ENCODE results near the gene ARHGEF40.

Gene ARHGEF40

DNA sequence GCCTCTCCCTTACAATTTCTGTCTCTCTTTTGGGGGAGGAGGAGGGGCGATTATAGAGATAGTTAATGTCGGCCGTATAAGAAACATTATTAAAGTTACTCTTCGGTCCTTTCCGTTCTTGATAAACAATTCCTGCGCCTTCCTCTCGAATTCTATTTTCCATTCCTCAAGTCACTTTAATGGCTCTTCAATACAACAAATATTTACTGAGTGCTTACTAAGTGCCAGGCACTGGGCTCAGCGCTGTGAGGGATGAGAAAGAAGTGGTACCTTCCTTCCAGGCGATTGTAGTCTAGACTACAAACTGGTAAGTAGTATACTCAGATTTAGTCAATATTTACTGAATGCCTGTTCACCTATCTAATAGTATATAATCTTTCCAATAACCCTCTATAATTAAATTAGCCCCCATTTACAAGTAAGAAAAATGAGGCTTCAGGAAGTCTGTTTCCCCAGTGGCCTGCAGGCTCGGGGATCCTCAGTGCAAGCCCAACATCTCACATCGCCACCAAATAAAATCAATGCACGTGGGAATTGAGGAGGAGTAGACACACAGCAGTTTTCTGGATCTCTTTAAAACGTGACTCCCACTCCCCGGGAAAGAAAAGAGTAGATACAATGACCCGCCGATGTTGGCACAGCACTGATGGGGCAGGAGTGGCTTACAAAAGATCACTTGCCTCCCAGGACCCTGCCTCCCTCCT lies 28.9 kb downstream of the ARHGEF40 start:
- no peak for DNase-seq

DNA sequence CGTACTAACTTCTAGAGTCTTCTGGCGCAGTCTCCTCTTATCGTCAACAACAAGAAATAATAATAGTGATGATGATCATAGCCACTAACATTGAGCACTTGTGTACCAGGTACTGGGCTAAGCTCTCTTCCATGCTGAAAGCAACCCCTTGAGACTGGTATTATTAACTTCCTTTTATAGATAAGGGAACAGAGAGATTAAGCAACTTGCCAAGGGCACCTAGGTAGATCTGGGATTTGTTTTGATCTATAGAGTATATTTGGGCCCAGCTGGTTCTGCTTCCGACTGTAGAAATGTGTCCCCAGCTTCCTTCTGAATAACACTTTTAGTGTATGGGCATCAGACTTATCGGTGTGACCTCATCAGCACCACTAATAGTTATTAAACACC lies 29.5 kb downstream of the ARHGEF40 start:
- no peak for DNase-seq

DNA sequence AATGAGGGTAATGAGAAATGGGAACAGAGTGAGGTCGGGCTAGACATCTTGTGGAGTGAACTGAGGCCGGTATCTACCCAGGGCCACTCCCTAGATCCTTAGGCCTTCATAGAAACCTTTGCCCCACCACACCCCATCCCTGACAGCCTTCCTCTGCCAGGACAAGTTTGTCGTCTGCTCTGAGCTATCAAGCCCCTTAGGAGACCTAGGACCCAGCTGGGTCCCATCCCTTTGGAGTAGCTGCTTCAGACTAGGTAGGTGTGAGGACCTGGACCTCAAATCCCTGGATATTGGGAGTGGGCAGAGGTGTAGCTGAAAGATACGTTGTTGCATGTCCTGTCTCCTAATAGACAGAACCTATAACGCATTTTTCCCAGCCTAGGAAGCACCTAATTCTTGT lies 30.8 kb downstream of the ARHGEF40 start, which contains the start of gene TMEM253:
Gene TMEM253, plus strand, starts transcription at position 136 of the 400 bp plus-strand sequence. CDS start 278 bp downstream, outside the sequence.
- no peak for DNase-seq

DNA sequence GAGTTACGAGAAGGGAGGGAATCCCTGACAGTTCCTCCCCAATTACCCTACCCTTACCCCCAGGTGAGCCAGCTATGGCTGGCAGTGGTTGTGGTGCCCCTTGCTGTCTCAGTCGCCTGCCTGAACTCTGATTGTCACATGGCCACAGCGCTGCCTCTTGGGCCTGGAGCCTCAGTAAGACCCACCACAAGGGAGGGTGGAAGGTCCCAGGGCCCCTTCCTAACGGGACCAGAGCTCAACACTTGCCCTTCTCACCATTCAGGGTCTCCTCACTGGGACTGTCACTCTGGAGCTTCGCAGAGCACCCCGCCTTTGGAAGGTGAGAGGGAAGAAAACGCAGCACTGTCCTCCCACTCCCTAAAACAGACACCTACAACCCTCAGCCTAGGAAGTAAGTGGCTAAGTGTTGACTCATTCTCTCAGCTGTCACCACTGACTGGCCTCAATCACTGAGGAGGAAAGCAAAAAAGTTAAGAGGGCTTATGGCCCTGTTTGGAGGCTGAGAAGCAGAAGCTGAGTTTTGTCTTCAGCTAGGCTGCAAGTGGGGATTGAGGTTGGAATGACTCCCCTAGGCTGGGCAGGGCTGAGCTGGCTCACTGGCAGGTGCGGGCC lies 31.8 kb downstream of the ARHGEF40 start:
- DNase-seq, result no peak

DNA sequence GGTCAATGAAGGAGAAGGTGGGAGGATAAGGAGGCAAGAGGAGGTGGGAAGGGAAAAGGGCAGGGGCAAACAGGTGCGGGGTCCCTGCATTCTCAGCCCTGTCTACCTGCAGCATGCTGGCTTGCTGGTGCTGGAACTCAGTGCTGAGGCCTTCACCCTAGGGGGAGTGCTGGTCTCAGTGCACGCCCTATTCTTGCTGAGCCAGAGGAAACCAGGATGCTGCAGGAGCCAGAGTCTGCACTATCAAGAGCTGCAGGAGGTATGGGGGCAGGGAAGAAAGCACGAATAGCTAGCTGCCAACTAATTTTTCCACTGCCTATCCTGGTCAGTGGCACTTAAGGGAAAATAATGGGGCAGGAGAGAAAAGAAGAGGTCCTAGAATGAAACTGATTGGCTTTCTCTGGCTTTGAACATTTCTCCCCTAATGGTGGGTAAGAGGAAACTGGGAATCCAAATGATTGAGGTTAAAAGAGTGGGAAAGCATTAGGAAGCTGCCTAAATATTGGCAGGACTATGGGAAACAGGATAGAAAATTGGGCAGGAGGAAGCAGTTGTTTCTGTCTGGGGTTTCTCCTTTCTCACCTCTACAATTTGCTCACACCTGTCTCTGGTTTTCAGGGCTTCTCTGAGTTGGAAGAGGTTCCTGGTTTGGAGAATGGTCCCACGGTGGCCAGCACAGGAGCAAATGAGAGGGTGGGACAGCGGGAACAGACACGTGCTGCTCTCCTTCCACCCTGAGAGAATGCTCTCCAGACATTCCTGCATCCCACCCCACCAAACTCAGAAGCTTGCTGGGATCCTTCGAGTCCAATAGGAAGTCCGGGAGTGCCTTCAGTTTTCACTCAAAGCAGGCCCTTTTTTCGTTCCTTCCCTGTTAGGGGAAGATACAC lies 32.7 kb downstream of the ARHGEF40 start:
- no peak for DNase-seq

DNA sequence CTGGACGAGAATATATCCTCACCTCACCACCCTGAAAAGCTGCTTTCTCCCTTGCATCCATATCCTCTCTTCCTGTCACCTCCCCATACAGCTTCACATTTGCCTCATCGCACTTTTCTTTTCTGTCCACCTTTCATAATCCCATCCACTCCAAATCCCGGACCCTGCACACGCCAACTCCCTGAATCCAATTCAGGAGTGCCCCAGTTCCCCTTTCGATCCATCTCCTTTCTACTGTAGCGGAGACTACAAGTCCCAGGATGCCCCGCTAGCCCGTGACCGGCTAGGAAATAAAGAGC lies 33.3 kb downstream of the ARHGEF40 start:
- DNase-seq, result no peak

DNA sequence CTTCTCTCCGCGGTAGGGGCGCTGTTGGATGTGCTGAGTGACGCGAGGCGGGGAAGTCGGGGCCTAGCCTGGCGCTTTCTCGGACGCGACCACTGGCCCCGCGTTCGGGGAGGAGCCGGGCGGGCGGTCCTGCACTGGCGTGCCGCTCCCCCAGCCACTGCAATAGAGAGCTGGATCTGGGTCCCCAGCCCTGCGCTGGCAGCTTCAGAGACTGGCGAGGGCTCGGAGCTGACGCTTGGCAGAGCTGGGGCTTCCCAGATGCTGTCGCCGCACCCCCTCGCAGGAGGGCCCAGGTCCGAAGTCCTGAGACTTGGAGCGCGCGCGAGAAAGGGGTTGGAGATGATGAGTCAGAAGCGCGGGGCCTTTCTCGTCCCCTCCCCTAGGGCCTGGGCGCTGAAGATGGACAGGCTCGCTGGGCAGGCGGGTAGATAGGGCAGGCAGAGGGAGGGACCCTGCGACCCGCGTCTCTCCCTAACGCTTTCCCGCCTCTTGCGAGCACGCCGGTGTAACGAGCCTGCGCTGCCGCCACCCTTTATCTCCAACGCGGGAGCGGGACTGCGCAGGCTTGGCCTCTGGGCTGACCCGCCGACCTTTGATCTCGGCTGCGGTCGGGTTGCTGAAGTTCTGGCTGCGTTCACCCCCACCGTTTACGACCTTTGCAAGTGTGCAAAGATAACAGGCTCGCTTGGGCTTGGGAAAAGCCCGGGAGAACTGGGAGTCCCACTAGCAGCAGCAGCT lies 33.8 kb downstream of the ARHGEF40 start:
- peak; percentile 91 for DNase-seq

DNA sequence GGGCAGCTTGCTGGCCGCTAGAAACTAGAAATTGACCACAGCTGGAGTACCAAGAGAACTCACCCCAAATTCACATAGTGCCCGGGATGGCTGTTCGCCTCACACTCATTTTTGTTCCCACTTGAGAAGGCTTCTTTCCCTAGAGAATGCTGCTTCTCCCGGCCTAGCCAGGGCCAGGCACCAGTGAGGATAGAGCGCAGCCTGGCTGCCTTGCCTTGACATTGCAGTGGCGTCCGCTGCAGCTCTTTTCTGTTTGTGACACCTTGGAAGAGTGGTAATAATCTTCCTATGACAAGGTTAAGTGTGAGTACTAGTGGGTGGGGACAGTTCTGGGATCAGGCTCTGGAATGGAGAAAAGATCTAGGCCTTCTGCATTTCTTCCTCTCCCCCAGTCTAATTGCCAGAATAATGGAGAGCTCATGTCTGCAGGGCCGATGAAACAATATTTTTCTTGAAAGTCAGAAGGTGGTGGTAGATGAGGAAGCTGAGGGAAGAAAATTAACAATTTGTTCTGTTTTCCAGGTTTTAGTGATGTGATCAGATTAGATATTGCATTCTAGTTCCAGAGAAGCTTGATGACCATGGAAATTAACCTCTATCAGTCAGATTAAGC lies 34.5 kb downstream of the ARHGEF40 start:
- peak; percentile 83 for DNase-seq

DNA sequence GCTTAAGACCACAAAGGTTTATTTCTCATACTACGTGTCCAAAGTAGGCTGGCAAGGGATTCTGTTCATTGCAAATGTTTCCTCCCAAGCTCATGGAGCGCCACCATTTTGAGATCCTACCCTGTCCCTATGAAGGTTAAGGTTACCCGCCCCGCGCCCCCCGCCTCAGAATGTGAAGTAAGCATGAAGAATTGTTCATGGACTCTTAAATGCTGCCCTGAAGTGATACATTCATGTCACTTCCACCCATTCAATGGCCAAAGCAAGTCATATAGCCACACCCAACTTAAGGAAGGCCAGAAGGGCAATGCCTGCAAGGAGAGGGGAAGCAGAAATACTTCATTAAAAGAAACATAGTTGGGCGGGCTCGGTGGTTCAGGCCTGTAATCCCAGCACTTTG lies 35.0 kb downstream of the ARHGEF40 start:
- no peak for DNase-seq

DNA sequence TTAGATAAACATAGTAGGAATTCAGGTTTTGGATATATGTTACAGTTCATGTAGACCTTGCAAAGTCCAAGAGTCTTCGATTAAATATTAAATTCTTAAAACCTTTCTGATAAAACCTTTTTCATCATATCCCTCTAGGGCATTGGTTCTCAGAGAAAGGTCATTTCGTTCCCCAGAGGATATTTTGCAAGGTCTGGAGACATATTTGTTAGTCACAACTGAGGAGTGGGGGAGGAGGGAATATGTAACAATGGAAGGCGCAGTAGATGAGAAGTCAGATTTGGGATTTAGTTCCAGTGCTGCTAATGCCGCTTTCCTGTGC lies 36.0 kb downstream of the ARHGEF40 start:
- DNase-seq, result no peak

DNA sequence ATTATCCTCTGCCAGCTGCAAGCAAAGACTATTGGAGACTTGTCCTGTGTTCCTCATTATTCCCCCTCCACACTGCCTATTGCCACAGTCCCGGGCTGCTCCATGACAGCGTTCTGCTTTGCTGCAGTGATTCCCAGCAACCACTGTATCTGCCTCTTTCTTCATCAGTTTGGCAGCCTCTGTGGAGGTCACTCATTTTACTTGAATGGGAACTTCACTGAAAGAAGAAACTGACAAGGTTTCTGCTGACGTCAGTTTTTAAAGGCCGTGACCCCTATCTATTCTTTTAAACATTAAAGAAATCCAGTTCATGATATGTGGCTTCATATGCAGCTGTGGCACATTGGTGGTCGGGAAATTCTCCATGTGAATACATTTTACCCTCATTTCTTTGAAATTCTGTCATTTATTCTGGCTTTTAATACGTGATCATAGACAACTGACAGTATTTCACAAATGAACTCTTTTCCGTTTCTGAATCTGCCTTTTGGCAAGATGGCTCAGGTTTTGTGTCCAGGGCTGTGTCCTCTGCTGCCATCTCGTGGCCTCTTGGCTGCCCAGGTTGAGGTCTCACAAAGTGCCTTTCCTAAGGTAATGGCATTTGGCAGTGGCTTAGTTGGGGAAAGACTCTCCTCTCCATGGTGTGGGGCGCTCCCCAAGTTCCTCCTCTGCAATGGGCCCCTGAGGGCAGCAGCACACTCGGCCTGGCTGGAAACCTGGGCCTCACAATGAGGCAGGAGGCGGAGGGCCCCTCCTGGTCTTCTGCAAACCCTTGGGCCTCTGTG lies 36.6 kb downstream of the ARHGEF40 start:
- DNase-seq, result peak; percentile 55

DNA sequence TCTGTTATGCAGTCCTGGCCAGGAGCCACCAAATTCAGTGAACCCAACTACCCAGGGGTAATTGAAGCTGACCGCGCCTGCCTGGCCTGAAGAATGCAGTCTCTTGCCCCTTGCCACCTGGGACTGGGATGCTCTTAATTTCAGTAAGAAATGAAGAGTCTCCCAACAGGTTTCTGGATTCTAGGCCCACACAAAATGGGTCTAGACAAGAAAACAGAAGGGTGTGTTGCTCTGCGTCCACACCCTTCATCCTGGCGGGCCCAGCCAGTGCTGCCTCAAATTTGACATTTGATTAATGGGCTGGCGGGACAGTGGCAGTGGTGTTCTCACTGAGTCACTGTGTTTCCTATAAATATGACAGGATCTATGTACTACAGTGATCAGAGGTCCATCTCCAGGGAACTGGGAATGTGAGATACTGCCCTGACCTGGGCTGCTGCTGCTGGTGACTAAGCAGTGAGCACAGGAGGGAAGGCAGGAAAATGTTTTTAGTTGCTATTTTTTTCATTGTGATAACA lies 37.2 kb downstream of the ARHGEF40 start:
- no peak for DNase-seq

DNA sequence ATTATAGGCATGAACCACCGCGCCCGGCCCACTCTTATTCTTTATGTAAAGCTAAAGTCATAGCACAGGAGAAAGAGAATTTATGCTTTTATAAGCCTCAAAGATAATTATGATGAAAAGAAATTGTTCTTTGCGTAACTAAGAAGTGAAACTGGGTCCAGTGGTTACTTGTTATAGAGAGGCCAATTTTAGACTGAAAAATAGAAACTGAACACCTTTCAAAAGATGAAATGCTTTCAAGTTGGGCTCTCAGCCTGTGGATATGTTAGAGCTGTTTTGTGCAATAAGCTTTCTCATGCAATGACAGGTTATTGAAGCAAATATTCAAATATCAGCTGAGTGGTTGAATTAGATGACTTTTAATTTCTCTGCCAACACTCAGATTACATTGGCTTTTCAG lies 38.7 kb downstream of the ARHGEF40 start:
- no peak for DNase-seq

DNA sequence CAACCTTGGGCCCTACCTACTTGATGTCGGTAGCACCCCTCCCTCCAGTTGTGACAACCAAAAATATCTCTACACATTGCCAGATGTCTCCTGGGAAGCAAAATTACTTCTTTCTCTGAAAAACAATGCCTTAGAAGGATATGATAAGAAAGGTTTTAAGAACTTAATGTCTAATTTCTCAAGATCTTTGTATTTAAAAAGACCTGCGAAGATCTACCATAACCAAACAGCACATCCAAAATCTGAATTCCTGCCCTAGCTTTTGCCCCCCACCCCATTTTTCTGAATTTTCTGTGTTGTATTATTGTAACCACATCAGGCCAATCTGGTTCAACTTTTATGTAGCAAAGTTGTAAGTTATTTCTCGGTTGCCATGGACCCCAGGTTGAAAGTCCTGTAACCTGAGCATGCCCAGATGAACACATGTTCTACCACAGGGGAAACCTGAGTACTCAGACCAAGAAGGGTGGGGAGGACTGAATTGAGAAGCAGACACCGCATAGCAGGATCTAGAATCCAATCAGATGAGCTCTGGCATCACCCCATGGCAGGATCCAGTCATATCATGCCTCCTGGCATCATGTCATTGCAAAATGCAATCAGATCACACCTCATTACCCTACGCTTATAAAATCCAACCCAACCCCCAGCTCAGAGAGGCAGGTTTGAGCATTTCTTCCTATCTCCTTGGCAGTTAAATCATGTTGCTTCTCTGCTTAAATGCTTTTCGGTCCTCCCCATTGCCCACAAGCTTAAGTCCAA lies 39.5 kb downstream of the ARHGEF40 start:
- no peak for DNase-seq

DNA sequence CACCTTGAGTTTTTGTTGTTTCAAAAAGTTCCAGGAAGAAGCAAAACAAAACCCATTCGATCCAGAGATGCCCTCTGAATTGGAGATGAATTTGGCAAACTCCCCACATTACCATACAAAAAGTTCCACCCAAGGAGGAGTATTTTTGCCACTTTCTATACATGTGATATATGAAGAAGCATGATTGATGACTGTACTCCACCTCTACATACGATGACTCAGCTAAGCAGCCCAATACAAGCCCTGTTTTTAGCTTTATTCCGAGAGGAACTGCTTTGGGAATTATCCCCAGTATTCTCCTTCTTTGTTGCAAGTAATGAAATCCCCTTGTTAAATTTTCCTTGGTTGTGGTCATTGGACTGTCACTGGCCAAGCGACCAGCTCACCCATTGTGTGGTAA lies 42.2 kb downstream of the ARHGEF40 start:
- DNase-seq, result no peak

DNA sequence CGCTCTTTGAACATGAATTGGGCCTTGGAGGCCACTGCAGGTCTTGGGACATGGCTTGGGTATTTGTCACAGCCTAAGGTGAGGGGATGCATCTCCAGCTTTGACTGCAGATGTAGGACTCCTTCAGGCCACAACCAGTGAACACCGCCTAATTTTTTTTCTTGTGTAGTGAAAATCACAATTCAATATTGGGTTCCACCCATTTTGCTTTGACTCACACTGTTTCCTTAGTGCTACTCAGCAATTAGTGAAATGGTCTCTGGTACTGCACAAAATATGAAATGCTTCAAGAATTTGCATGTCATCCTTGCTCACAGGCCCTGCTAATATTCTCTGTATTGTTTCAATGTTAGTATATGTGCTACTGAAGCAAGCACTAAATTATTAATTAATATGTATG lies 43.3 kb downstream of the ARHGEF40 start:
- DNase-seq, result no peak

DNA sequence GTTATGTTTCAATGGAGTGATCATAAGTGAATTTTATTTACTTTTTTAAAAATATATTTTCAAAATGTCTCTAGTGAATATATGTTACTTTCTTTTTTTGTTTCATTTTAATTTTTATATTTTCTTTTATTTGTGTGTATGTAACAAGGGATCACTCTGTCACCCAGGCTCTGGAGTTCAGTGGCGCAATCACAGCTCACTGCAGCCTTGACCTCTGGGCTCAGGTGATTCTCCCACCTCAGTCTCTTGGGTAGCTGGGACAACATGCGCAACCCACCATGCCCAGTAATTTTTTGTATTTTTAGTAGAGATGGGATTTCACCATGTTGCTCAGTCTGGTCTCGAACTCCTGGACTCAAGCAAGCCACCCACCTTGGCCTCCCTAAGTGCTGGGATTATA lies 48.8 kb downstream of the ARHGEF40 start:
- DNase-seq, result no peak

DNA sequence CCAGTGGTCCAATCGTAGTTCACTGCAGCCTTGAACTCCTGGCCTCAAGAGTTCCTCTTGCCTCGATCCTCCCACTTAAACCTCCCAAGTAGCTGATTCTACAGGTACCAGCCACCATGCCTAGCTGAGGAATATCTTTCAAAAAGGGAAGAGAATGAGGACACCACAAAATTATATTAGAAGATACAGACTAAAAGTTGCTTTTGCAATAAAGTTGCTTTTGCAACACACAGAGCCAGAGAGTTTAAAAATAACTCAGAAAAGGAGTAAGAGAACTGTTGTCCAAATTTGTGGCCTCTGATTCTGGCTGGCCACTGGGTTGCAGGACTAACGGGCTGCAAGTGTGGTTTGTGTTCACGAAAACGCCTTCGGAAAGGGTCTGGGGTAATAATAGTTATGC lies 50.6 kb downstream of the ARHGEF40 start:
- no peak for DNase-seq

DNA sequence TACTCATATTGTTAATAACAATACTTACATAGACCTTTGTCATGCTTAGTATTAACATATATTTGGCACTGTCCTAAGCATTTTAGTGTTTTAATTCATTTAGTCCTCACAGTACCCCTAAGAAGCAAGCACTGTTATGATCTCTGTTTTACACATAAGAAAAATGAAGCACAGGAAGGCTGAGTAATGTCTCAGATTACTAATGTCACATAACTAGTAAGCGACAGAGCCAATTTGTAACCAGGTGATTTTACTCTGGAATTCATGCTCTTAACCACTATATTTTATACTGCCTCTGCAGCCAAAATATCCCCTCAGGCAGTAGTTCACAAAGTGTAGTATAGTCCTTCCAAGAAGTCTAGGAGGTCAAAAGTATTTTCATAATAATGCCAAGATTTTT lies 51.0 kb downstream of the ARHGEF40 start:
- no peak for DNase-seq

DNA sequence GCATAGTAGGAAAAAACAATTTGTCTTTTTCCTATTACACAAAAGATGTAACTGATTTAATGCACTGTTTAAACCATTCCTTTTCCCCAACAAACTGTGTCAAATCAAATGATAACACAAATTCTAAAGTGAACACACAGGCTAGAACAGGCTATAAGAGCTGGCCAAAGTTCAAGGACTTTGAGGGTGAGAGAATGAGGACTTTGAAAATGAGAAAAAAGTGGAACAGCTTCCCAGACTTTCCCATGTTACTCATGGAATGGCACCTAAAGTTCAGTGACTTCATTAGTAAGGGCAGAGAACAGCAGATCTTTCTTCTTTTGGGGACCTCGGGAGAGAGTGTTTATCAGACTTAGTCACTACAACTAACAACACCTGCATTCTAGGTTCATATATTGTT lies 53.3 kb downstream of the ARHGEF40 start:
- DNase-seq, result no peak

DNA sequence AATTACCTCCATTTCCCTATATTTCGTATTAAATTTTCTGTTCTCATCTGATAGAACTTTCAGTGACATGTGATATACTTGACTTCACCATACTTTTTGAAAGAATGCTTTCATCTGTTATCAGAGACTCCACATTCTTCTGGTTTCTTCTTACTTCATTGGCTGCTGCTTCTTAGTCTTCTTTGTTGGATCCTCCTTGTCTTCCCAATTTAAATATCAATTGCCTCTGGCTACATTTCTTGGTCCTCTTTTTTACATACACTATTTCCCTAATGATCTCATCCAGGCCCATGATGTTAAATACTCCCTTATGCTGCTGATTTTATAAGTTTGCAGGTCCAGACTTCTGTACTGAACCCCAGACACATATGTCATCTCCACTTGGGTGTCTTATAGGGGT lies 63.8 kb downstream of the ARHGEF40 start:
- no peak for DNase-seq
